OCI-LY1 (cell line): ENCODE measurements around the gene GRK6.

ENCODE experiments used
- H2AFZ ChIP-seq: fragments of 200-600 bp; sonication (generic), shearing (Covaris generic); 2 replicates; pipeline ENCODE4 v1.6.0; 2014; ENCODE audit warnings: antibody characterized with exemption, mild to moderate bottlenecking, low read length
- H3F3A ChIP-seq: fragments of 200-600 bp; sonication (generic), shearing (Covaris generic); 2 replicates; pipeline ENCODE4 v1.6.0; 2014; ENCODE audit warnings: mild to moderate bottlenecking, antibody characterized with exemption, low read length, moderate library complexity; ENCODE audit not compliant: insufficient read depth
- H3K27ac ChIP-seq: fragments of 200-600 bp; sonication (generic); 2 replicates; pipeline ENCODE4 v1.5.1; 2014; ENCODE audit warnings: low read length, mixed run types, mild to moderate bottlenecking, low read depth; ENCODE audit not compliant: poor library complexity, severe bottlenecking
- H3K27me3 ChIP-seq: fragments of 200-600 bp; sonication (generic); 2 replicates; pipeline ENCODE4 v1.6.0; 2014; ENCODE audit warnings: antibody characterized with exemption, mild to moderate bottlenecking, low read length, moderate library complexity; ENCODE audit not compliant: insufficient read depth
- H3K36me3 ChIP-seq: fragments of 200-600 bp; sonication (generic); 2 replicates; pipeline ENCODE4 v1.6.1; 2014; ENCODE audit warnings: mild to moderate bottlenecking, antibody characterized with exemption, low read length, moderate library complexity, mixed read lengths; ENCODE audit not compliant: insufficient read depth
- H3K4me1 ChIP-seq: fragments of 200-600 bp; sonication (generic); 2 replicates; pipeline ENCODE4 v1.5.1; 2014; ENCODE audit warnings: mild to moderate bottlenecking, low read length, moderate library complexity; ENCODE audit not compliant: insufficient read depth, severe bottlenecking
- H3K4me2 ChIP-seq: fragments of 200-600 bp; sonication (generic), shearing (Covaris generic); 2 replicates; pipeline ENCODE4 v1.6.1; 2014; ENCODE audit warnings: low read length
- H3K4me3 ChIP-seq: fragments of 200-600 bp; sonication (generic); 2 replicates; pipeline ENCODE4 v1.5.1; 2014; ENCODE audit warnings: low read length, low read depth, mild to moderate bottlenecking, mixed read lengths; ENCODE audit not compliant: poor library complexity, severe bottlenecking
- H3K79me2 ChIP-seq: fragments of 200-600 bp; shearing (Covaris generic); 2 replicates; pipeline ENCODE4 v1.6.1; 2016; ENCODE audit warnings: mixed run types, low read length, mixed read lengths; ENCODE audit not compliant: insufficient read depth
- H3K9ac ChIP-seq: fragments of 200-600 bp; sonication (generic), shearing (Covaris generic); 2 replicates; pipeline ENCODE4 v1.6.1; 2014; ENCODE audit warnings: mild to moderate bottlenecking, low read length, mixed read lengths
- H3K9me2 ChIP-seq: fragments of 200-600 bp; sonication (generic), shearing (Covaris generic); 2 replicates; pipeline ENCODE4 v1.6.1; 2014; ENCODE audit warnings: low read depth, mild to moderate bottlenecking, low read length, mixed read lengths
- H3K9me3 ChIP-seq: fragments of 200-600 bp; shearing (Covaris generic); 2 replicates; pipeline ENCODE4 v1.6.1; 2014; ENCODE audit warnings: low read length, mixed read lengths
- H4K20me1 ChIP-seq: fragments of 200-600 bp; sonication (generic), shearing (Covaris generic); 2 replicates; pipeline ENCODE4 v1.6.0; 2016; ENCODE audit warnings: mild to moderate bottlenecking, low read length; ENCODE audit not compliant: insufficient read depth
- EZH2 ChIP-seq: fragments of 200-600 bp; sonication (generic), shearing (Covaris generic); IDR thresholded peaks from 2 replicates; pipeline ENCODE4 v1.8.0; 2017; ENCODE audit warnings: borderline replicate concordance, mixed run types, mild to moderate bottlenecking, antibody characterized with exemption, low read length, moderate library complexity, mixed read lengths
- TF ChIP-seq, protein P1 (sequence below): fragments of 200-600 bp; sonication (generic), shearing (Covaris generic); IDR thresholded peaks from 2 replicates; pipeline ENCODE4 v1.5.1; 2017; ENCODE audit warnings: mild to moderate bottlenecking, antibody characterized with exemption, low read length, moderate library complexity, mixed read lengths

The GRK6 gene

DNA sequence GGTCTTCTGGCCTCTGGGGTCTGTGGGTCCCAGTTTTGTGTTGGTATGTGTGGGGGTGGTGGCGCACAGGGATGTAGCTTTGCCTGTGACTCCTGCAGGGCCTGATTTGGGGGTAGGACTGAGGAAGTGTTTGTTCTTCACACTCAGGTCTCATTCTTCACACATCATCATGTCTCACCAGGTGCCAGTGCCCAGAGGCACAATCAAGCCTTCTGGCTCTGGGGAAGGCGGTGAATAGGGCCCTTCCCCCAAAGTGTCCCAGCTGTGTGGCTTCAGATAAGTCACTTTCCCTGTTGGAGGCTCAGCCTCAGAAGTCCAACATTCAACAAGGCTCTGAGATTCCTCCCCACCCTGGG lies 41.8 kb downstream of the GRK6 start:
- Histone ChIP-seq H3K79me2 (no peaks in the 10 kb centered on the region), H3K9ac (no peak overlapping the region), H3K4me3 (no peak overlapping the region)

DNA sequence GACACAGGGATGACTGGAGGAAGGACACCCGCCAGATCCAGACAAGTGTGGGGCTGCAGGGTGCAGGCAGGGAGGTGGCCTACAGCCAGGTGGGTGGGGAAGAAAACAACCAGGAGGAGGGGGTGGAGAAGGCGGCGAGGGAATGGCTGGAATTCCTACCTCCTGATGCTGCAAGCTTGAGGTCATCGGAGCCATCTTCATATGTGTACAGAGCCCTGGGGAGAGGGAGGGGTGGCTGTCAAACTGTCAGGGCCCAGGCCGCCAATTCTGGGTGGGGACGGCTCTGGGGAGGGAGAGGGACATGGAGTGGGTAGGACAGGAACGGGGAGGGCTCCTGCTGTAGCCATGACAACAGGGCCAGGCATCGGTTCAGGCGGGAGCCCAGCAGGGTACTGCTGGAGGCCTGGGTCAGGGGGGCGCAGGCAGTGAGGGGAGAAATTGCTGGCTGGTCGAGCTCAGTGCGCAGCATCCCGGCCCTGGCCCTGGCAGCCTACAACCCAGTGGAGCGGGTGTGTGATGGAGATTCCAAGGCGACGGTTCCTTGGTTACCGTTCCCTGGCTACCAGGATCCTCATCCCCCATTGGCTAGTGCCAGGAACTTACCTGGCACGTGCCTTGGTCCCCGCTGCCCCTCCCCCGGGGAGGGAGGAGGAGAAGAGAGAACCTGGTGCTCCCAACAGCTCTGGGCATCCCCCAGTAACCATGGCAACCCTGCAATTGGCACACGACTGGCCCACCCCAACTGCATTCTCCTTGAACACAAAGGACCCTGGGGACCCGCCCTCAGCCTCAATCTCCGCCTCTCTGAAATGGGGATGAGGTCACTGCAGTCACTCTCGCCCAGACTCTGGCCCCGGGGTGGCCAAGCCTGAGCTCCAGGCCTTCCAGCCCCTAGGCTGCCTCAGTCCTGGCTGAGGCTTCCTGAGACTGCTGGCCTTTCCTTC lies 42.5 kb downstream of the GRK6 start:
- Histone ChIP-seq H3K4me3 (no peak overlapping the region), H3F3A (no peaks in the 10 kb centered on the region), H3K9ac (no peak overlapping the region), H3K27me3 (no peaks in the 10 kb centered on the region), H3K9me2 (no peaks in the 10 kb centered on the region), H4K20me1 (no peaks in the 10 kb centered on the region), H2AFZ (no peak overlapping the region), H3K36me3 (peaks cover 55% of the 10 kb centered on the region), H3K9me3 (no peaks in the 10 kb centered on the region), H3K4me1 (peaks cover 27% of the 10 kb centered on the region), H3K4me2 (no peak overlapping the region), H3K79me2 (no peaks in the 10 kb centered on the region), H3K27ac (no peak overlapping the region)
- TF ChIP-seq, protein P1, sequence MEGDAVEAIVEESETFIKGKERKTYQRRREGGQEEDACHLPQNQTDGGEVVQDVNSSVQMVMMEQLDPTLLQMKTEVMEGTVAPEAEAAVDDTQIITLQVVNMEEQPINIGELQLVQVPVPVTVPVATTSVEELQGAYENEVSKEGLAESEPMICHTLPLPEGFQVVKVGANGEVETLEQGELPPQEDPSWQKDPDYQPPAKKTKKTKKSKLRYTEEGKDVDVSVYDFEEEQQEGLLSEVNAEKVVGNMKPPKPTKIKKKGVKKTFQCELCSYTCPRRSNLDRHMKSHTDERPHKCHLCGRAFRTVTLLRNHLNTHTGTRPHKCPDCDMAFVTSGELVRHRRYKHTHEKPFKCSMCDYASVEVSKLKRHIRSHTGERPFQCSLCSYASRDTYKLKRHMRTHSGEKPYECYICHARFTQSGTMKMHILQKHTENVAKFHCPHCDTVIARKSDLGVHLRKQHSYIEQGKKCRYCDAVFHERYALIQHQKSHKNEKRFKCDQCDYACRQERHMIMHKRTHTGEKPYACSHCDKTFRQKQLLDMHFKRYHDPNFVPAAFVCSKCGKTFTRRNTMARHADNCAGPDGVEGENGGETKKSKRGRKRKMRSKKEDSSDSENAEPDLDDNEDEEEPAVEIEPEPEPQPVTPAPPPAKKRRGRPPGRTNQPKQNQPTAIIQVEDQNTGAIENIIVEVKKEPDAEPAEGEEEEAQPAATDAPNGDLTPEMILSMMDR: no peak

More for the DNA sequence above, 41.8 kb downstream of the GRK6 start:
- Histone ChIP-seq H4K20me1 (no peaks in the 10 kb centered on the region), H2AFZ (no peak overlapping the region), H3K4me2 (no peak overlapping the region), H3K36me3 (peaks cover 60% of the 10 kb centered on the region), H3F3A (no peaks in the 10 kb centered on the region), H3K4me1 (peaks cover 27% of the 10 kb centered on the region), H3K27me3 (no peaks in the 10 kb centered on the region), H3K9me2 (no peaks in the 10 kb centered on the region), H3K9me3 (no peaks in the 10 kb centered on the region), H3K27ac (no peak overlapping the region)
- TF ChIP-seq EZH2: no peak
- TF ChIP-seq, protein P1: no peak

DNA sequence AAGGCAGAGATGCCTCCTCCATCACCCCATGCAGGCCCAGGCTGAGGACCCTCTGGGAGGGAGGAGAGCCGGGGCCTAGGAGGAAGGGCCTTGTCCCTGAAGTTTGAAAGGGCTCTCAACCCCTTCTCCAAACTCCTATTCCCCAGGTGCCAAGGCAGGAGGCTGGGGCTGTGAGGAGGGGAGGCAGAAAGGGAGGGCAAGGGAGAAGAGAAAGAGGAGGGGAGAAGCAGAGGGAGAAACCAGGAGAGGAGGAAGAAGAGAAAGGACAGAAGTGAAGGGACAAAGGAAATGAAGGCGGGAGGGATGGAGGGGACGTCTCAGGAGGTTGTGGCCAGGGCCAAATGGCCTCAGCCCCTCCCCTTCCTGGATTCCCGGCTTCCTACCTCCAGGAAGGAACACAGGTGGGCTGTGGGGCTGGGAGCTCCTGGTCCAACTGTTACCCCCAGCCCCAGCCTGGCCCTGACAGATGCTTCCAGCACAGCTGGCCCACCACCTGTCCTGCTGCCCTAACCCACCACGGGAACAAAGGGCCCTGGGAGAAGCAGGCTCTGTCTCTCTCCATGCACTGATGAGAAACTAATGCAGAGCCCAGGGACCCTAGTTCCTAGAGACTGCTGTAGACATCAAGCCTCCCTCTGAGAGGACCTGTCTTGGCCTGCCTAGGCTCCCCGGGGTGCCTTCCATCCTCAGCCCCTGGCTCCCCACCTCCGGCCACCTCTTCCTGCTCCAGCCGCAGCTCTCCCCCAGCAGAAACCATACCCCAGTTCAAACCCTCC lies 43.5 kb downstream of the GRK6 start:
- Histone ChIP-seq H3K9me2 (no peaks in the 10 kb centered on the region), H3K36me3 (peaks cover 55% of the 10 kb centered on the region)

More for the DNA sequence above, 43.5 kb downstream of the GRK6 start:
- Histone ChIP-seq H3K4me1 (peaks cover 27% of the 10 kb centered on the region), H3K4me3 (no peak overlapping the region), H3K4me2 (no peak overlapping the region), H3K27me3 (no peaks in the 10 kb centered on the region), H3K27ac (no peak overlapping the region), H4K20me1 (no peaks in the 10 kb centered on the region), H3F3A (no peaks in the 10 kb centered on the region), H3K9ac (no peak overlapping the region), H3K9me3 (no peaks in the 10 kb centered on the region), H3K79me2 (no peaks in the 10 kb centered on the region), H2AFZ (no peak overlapping the region)
- TF ChIP-seq, protein P1: no peak
- TF ChIP-seq EZH2: no peak
